Ovary (tissue), 10 donors: ENCODE results near the gene PHACTR3. TPM values are rescaled to one million over a fixed set of nuclear protein-coding genes. Genes with fewer than 3 reads are reported as not detected.
"Not testable (repeated sequence)": the region's sequence is repeated elsewhere in the genome, so short reads cannot be mapped to it uniquely, and the experiment has no call there.

Experiments used
- DNase-seq, 5 donors: peaks; one replicate each; pipeline ENCODE4 v3.0.0-alpha.2; 2019 to 2020
- H3K27ac ChIP-seq, 2 donors: fragments of 200-600 bp; one replicate each; pipeline versions ENCODE4 v1.5.1 to v1.8.0; 2019 to 2022
- H3K27me3 ChIP-seq: fragments of 200-600 bp; one replicate; pipeline ENCODE4 v1.8.0; 2022
- H3K36me3 ChIP-seq: fragments of 200-600 bp; sonication (generic); one replicate; pipeline ENCODE4 v1.5.1; 2019
- H3K4me1 ChIP-seq: one replicate; pipeline ENCODE4 v1.8.1; 2013; ENCODE audit warnings: mild to moderate bottlenecking, moderate library complexity; ENCODE audit not compliant: insufficient read depth
- H3K4me3 ChIP-seq: fragments of 200-600 bp; sonication (generic); one replicate; pipeline ENCODE4 v1.5.1; 2017
- H3K9me3 ChIP-seq, 2 donors: fragments of 200-600 bp in 1 of 2; sonication (generic) in 1 of 2; one replicate each; pipeline versions ENCODE4 v1.5.1 to v1.8.1; 2013 to 2019; ENCODE audit warnings: mild to moderate bottlenecking in 1 of 2, moderate library complexity in 1 of 2
- CTCF ChIP-seq, 3 donors: fragments of 450-650 bp in 2 of 3; fragments of 200-600 bp in 1 of 3; IDR thresholded peaks; one replicate each; pipeline versions ENCODE4 v1.5.1 to v1.8.0; 2016 to 2022; ENCODE audit warnings: antibody characterized with exemption in 3 of 3, mild to moderate bottlenecking in 1 of 3
- EP300 ChIP-seq: sonication (generic); formaldehyde crosslinking; IDR thresholded peaks from one replicate; pipeline ENCODE4 v1.6.1; 2017; ENCODE audit warnings: antibody characterized with exemption
- POLR2A ChIP-seq: fragments of 450-650 bp; IDR thresholded peaks from one replicate; pipeline ENCODE4 v1.6.1; 2017; ENCODE audit warnings: antibody characterized with exemption, mild to moderate bottlenecking, moderate library complexity
- WGBS, 3 donors: extraction: QIAGEN DNeasy Blood & Tissue Kit in 1 of 3; methylation state at CpG; one replicate each; pipeline versions ENCODE4 v1.1.5 to v1.1.7; 2013 to 2017; 5-methylcytosine and 5-hydroxymethylcytosine counted together
- intact Hi-C, 4 donors: fragments of 100-400 bp; cut with DNase I; formaldehyde crosslinking; loops; one replicate each; pipeline versions ENCODE4 v1.11.0 to v1.15.1; 2022 to 2023
- long read RNA-seq, 3 donors: library from polyadenylated mRNA in 2 of 3; unstranded in 2 of 3; transcript quantifications; one replicate each; pipeline ENCODE4 v2.0.0 and lab custom pipeline, GENCODE V29; 2021 to 2026
- polyA plus RNA-seq, 2 donors: library from polyadenylated mRNA; stranded (reverse); fragments of 200-250 nt in 1 of 2; fragments of 350-450 nt in 1 of 2; fragmentation: Illumina TruSeq in 1 of 2; extraction: RNeasy Lipid Tissue Mini Kit (QIAGEN cat#74804) in 1 of 2; gene quantifications; one replicate each; pipeline ENCODE4 v1.2.3, GENCODE V29; 2013 to 2014
- total RNA-seq, 7 donors: library from RNA; depleted of rRNA in 2 of 7; stranded (reverse); fragments of >200 nt in 2 of 7; fragmentation: NEBNext Ultra II Directional in 3 of 7; extraction: Animal tissue kit (Norgen Biotek cat#: 25700) in 3 of 7; gene quantifications; one replicate each; pipeline versions ENCODE4 v1.1.0 to v1.2.4, GENCODE V29; 2016 to 2023
- donor health status: DM: no; HTN: no; CAD: no; lungs with moderate emphysema.
- donor health status: DM: no; HTN: no; CAD: no.
- donor health status: Bipolar disorder and iron deficiency.
- donor health status: DM: yes; HTN: yes; CAD: no.
- donor health status: DM: no; HTN: no; CAD: no.
- donor health status: DM: yes; HTN: yes; CAD: no.

Gene PHACTR3
- total RNA-seq (10 to 100 TPM in 3 of 7 donors, 1 to 10 TPM in 4; 5.7 to 19.0 (median 9.1) TPM), polyA plus RNA-seq (10 to 100 TPM in 1 of 2 donors, 1 to 10 TPM in 1; 5.8 to 13.0 TPM)
- long read RNA-seq, donor 1, transcript PHACTR3-202 (13 exons, 2,252 nt) = major isoform, 5 of 24 reads
- long read RNA-seq, donor 1, partial matches to known transcripts = 9 of 24 reads
- long read RNA-seq, donor 1, other reads (novel, unspliced or antisense) = 9 of 24 reads
- long read RNA-seq, donor 2, partial matches to known transcripts = 0 of 1 reads
- long read RNA-seq, donor 2, other reads (novel, unspliced or antisense) = 0 of 1 reads
- long read RNA-seq, donor 3, transcript PHACTR3-202 (13 exons, 2,252 nt) = major isoform, 23 of 46 reads
- long read RNA-seq, donor 3, partial matches to known transcripts = 4 of 46 reads
- long read RNA-seq, donor 3, other reads (novel, unspliced or antisense) = 18 of 46 reads

GRCh38 chr20:59603781-59604541, at the start of gene PHACTR3:
TSS of gene PHACTR3 (plus strand) at chr20:59604540. CDS start at chr20:59605015, 475 bp downstream.
- H3K27ac ChIP-seq = no peak within 1 kb of the TSS
- intact Hi-C loops = no loop called here
- DNase-seq = peak in 1 of 5 donors; percentile 54
- no peaks in the 10 kb centered on the region for H3K36me3 ChIP-seq
- 7 to 12% (median 10%) methylated on average over 23 to 40 of the region's 40 CpGs for WGBS, 3 donors
- H3K4me3 ChIP-seq = no peak within 1 kb of the TSS
- H3K27me3 ChIP-seq = no peaks in the 10 kb centered on the region
- H3K4me1 ChIP-seq = peaks cover 6% of the 10 kb centered on the region
- TF ChIP-seq EP300 (no peak), POLR2A (no peak), CTCF (IDR thresholded peaks at IDR 0.05) (no peak)
- H3K9me3 ChIP-seq = no peaks in the 10 kb centered on the region

GRCh38 chr20:59557733-59558529, 46.4 kb upstream of the PHACTR3 start:
- DNase-seq, intact Hi-C loops, H3K27me3 ChIP-seq, H3K4me1 ChIP-seq, H3K4me3 ChIP-seq, H3K36me3 ChIP-seq, H3K9me3 ChIP-seq, H3K27ac ChIP-seq: not testable (repeated sequence)
- 89 to 93% (median 89%) methylated on average over 26 of the region's 26 CpGs for WGBS, 3 donors

GRCh38 chr20:59559024-59559817, 45.1 kb upstream of the PHACTR3 start:
- no peaks in the 10 kb centered on the region for H3K27me3 ChIP-seq
- WGBS, 3 donors = 81 to 91% (median 82%) methylated on average over 14 of the region's 14 CpGs
- TF ChIP-seq POLR2A (no peak), CTCF (IDR thresholded peaks at IDR 0.05) (no peak), EP300 (no peak)
- H3K4me1 ChIP-seq = no peaks in the 10 kb centered on the region
- intact Hi-C loops = no loop called here
- H3K9me3 ChIP-seq = no peaks in the 10 kb centered on the region
- no peak overlapping the region for H3K4me3 ChIP-seq
- no peaks in the 10 kb centered on the region for H3K36me3 ChIP-seq
- no peak for DNase-seq
- H3K27ac ChIP-seq = no peak overlapping the region

GRCh38 chr20:59559863-59560262, 44.5 kb upstream of the PHACTR3 start:
- no peak for TF ChIP-seq EP300
- TF ChIP-seq POLR2A = no peak
- no peak for TF ChIP-seq CTCF (IDR thresholded peaks at IDR 0.05)
- Histone ChIP-seq H3K9me3 (no peaks in the 10 kb centered on the region), H3K36me3 (no peaks in the 10 kb centered on the region), H3K4me1 (no peaks in the 10 kb centered on the region), H3K4me3 (no peak overlapping the region), H3K27ac (no peak overlapping the region), H3K27me3 (no peaks in the 10 kb centered on the region)
- intact Hi-C loops = loop anchor here in 1 of 4 donors (10.0 kb wide), 1 partner anchor 195 kb away; no protein-coding TSS in a partner anchor
- WGBS, 3 donors = 80 to 89% (median 82%) methylated on average over 7 of the region's 7 CpGs
- no peak for DNase-seq
